ENCODE results near the gene EIF2S3.
"Not testable (repeated sequence)": the region's sequence is repeated elsewhere in the genome, so short reads cannot be mapped to it uniquely, and the experiment has no call there.

GRCh38 chrX:24080245-24080644 lies 25.5 kb downstream of the EIF2S3 start:
- TF ChIP-seq SUZ12 (IDR thresholded peaks at IDR 0.05; ENCODE audit: extremely low read depth, insufficient read depth, insufficient read length); ZNF274 (IDR thresholded peaks at IDR 0.05; ENCODE audit: low read depth, low read length): not testable (repeated sequence)
